Measurements from ENCODE around the gene PPIL6. TPM values are rescaled to one million over a fixed set of nuclear protein-coding genes. Genes with fewer than 3 reads are reported as not detected.

Gene PPIL6
- total and polyA plus RNA-seq, 2 donors (not counting 1 experiment from before 2014, with no cell fraction given): 0.85 to 1.8 TPM

- TF ChIP-seq CTCF (IDR thresholded peaks at IDR 0.05): no peak
- no peak for TF ChIP-seq EZH2 (IDR thresholded peaks at IDR 0.05; ENCODE audit: borderline replicate concordance, insufficient read depth, low read depth, low read length, poor library complexity, severe bottlenecking)
- no peak for ATAC-seq (ENCODE audit: low read depth)
- WGBS (ENCODE audit: insufficient coverage): 56% methylated on average over 2 of the region's 3 CpGs
- ChIA-PET CTCF (no interaction called here), POLR2A (no interaction called here)
- Mint-ChIP-seq H3K9me3 (ENCODE audit: insufficient read depth) (no peaks in the 10 kb centered on the region), H3K27ac (no peak overlapping the region), H3K27me3 (no peaks in the 10 kb centered on the region), H3K4me3 (no peak overlapping the region), H3K4me1 (peaks cover 2% of the 10 kb centered on the region)
- intact Hi-C loops (cut with micrococcal nuclease): no loop called here
- Histone ChIP-seq H3K4me3 (ENCODE audit: control extremely low read depth in 1 of 5, extremely low read depth in 1 of 5, insufficient read depth in 1 of 5, low read depth in 2 of 5, low read length in 4 of 5) (no peak overlapping the region), H3K9ac (ENCODE audit: low read length) (no peak overlapping the region), H4K20me1 (ENCODE audit: control insufficient read depth, insufficient read depth, low read length, poor library complexity, severe bottlenecking) (no peaks in the 10 kb centered on the region), H2AFZ (ENCODE audit: insufficient read depth, low read depth, low read length, poor library complexity, severe bottlenecking) (no peak overlapping the region), H3K9me3 (ENCODE audit: control extremely low read depth in 1 of 3, control insufficient read depth in 2 of 3, insufficient read depth in 1 of 3, low read length in 2 of 3) (no peaks in the 10 kb centered on the region), H3K27me3 (replicated peaks in 1 of 4; ENCODE audit: control extremely low read depth in 1 of 4, control insufficient read depth in 3 of 4, insufficient read depth in 4 of 4, low read length in 3 of 4) (no peaks in the 10 kb centered on the region), H3K36me3 (replicated peaks in 1 of 2; ENCODE audit: control extremely low read depth in 1 of 2, control insufficient read depth in 1 of 2, extremely low read depth in 1 of 2, insufficient read depth in 2 of 2, low read length in 1 of 2) (peaks cover 0 to 4% of the 10 kb centered on the region in 2 experiments), H3K79me2 (ENCODE audit: control insufficient read depth, insufficient read depth, low read length) (no peaks in the 10 kb centered on the region), H3K4me2 (replicated peaks; ENCODE audit: low read depth, low read length, poor library complexity, severe bottlenecking) (no peak overlapping the region), H3K27ac (ENCODE audit: low read length in 2 of 2) (no peak overlapping the region), H3K4me1 (ENCODE audit: control insufficient read depth in 2 of 2, insufficient read depth in 2 of 2, low read length in 2 of 2) (no peaks in the 10 kb centered on the region)
- no peak for DNase-seq
Observed at GRCh38 chr6:109349419-109349987, 90.9 kb downstream of the PPIL6 start.

GRCh38 chr6:109348226-109348625, 92.2 kb downstream of the PPIL6 start:
- H3K4me1 Mint-ChIP-seq: peaks cover 2% of the 10 kb centered on the region
- no peak overlapping the region for H3K4me3 ChIP-seq (ENCODE audit: control extremely low read depth in 1 of 5, extremely low read depth in 1 of 5, insufficient read depth in 1 of 5, low read depth in 2 of 5, low read length in 4 of 5)
- POLR2A ChIA-PET: no interaction called here
- no peaks in the 10 kb centered on the region for H3K9me3 ChIP-seq (ENCODE audit: control extremely low read depth in 1 of 3, control insufficient read depth in 2 of 3, insufficient read depth in 1 of 3, low read length in 2 of 3)
- H3K4me3 Mint-ChIP-seq: no peak overlapping the region
- no peak overlapping the region for H3K27ac Mint-ChIP-seq
- no peak overlapping the region for H3K27ac ChIP-seq (ENCODE audit: low read length in 2 of 2)
- TF ChIP-seq EZH2 (IDR thresholded peaks at IDR 0.05; ENCODE audit: borderline replicate concordance, insufficient read depth, low read depth, low read length, poor library complexity, severe bottlenecking) (no peak), CTCF (IDR thresholded peaks at IDR 0.05) (no peak)
- ATAC-seq (ENCODE audit: low read depth) (no peak), DNase-seq (no peak)
- WGBS (ENCODE audit: insufficient coverage): 100% methylated on average over 7 of the region's 8 CpGs
- H2AFZ ChIP-seq (ENCODE audit: insufficient read depth, low read depth, low read length, poor library complexity, severe bottlenecking): no peak overlapping the region
- H3K4me1 ChIP-seq (ENCODE audit: control insufficient read depth in 2 of 2, insufficient read depth in 2 of 2, low read length in 2 of 2): no peaks in the 10 kb centered on the region
- H3K79me2 ChIP-seq (ENCODE audit: control insufficient read depth, insufficient read depth, low read length): no peaks in the 10 kb centered on the region
- H3K27me3 ChIP-seq (replicated peaks in 1 of 4; ENCODE audit: control extremely low read depth in 1 of 4, control insufficient read depth in 3 of 4, insufficient read depth in 4 of 4, low read length in 3 of 4): no peaks in the 10 kb centered on the region
- H3K36me3 ChIP-seq (replicated peaks in 1 of 2; ENCODE audit: control extremely low read depth in 1 of 2, control insufficient read depth in 1 of 2, extremely low read depth in 1 of 2, insufficient read depth in 2 of 2, low read length in 1 of 2): no peaks in the 10 kb centered on the region
- no peak overlapping the region for H3K4me2 ChIP-seq (replicated peaks; ENCODE audit: low read depth, low read length, poor library complexity, severe bottlenecking)
- intact Hi-C loops (cut with micrococcal nuclease): no loop called here
- CTCF ChIA-PET: no interaction called here
- no peaks in the 10 kb centered on the region for H3K9me3 Mint-ChIP-seq (ENCODE audit: insufficient read depth)
- no peaks in the 10 kb centered on the region for H3K27me3 Mint-ChIP-seq
- no peaks in the 10 kb centered on the region for H4K20me1 ChIP-seq (ENCODE audit: control insufficient read depth, insufficient read depth, low read length, poor library complexity, severe bottlenecking)
- H3K9ac ChIP-seq (ENCODE audit: low read length): no peak overlapping the region
